Measurements from ENCODE around the gene ARID3C.

GRCh38 chr9:34644766-34645314 is 16.0 kb upstream of the ARID3C start:
- no peak for TF ChIP-seq CTCF (IDR thresholded peaks at IDR 0.05)
- TF ChIP-seq, protein P1, sequence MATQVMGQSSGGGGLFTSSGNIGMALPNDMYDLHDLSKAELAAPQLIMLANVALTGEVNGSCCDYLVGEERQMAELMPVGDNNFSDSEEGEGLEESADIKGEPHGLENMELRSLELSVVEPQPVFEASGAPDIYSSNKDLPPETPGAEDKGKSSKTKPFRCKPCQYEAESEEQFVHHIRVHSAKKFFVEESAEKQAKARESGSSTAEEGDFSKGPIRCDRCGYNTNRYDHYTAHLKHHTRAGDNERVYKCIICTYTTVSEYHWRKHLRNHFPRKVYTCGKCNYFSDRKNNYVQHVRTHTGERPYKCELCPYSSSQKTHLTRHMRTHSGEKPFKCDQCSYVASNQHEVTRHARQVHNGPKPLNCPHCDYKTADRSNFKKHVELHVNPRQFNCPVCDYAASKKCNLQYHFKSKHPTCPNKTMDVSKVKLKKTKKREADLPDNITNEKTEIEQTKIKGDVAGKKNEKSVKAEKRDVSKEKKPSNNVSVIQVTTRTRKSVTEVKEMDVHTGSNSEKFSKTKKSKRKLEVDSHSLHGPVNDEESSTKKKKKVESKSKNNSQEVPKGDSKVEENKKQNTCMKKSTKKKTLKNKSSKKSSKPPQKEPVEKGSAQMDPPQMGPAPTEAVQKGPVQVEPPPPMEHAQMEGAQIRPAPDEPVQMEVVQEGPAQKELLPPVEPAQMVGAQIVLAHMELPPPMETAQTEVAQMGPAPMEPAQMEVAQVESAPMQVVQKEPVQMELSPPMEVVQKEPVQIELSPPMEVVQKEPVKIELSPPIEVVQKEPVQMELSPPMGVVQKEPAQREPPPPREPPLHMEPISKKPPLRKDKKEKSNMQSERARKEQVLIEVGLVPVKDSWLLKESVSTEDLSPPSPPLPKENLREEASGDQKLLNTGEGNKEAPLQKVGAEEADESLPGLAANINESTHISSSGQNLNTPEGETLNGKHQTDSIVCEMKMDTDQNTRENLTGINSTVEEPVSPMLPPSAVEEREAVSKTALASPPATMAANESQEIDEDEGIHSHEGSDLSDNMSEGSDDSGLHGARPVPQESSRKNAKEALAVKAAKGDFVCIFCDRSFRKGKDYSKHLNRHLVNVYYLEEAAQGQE (IDR thresholded peaks at IDR 0.05; ENCODE audit: low read depth, low read length), result no peak
- no peak for TF ChIP-seq EZH2phosphoT487 (IDR thresholded peaks at IDR 0.05; ENCODE audit: borderline replicate concordance, low read depth)
- no peak for TF ChIP-seq MAX (IDR thresholded peaks at IDR 0.05; ENCODE audit: low read depth)
- no peak for TF ChIP-seq YY1 (IDR thresholded peaks at IDR 0.05; ENCODE audit: low read depth)
- no peak for TF ChIP-seq ZBTB33 (IDR thresholded peaks at IDR 0.05; ENCODE audit: borderline replicate concordance, low read depth)
- TF ChIP-seq TCF12 (IDR thresholded peaks at IDR 0.05), result no peak
- no peak for TF ChIP-seq CHD2 (IDR thresholded peaks at IDR 0.05; ENCODE audit: low read length, partially characterized antibody)
- TF ChIP-seq SIN3A (IDR thresholded peaks at IDR 0.05; ENCODE audit: borderline replicate concordance, low read depth, low read length), result no peak
- TF ChIP-seq GATA2 (CRISPR knock-in tag; IDR thresholded peaks at IDR 0.05), result no peak
- TF ChIP-seq, protein P2, sequence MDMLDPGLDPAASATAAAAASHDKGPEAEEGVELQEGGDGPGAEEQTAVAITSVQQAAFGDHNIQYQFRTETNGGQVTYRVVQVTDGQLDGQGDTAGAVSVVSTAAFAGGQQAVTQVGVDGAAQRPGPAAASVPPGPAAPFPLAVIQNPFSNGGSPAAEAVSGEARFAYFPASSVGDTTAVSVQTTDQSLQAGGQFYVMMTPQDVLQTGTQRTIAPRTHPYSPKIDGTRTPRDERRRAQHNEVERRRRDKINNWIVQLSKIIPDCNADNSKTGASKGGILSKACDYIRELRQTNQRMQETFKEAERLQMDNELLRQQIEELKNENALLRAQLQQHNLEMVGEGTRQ (IDR thresholded peaks at IDR 0.05; ENCODE audit: borderline replicate concordance, low read depth, low read length), result no peak
- TF ChIP-seq GABPA (IDR thresholded peaks at IDR 0.05; ENCODE audit: low read depth), result no peak
- TF ChIP-seq FOXJ3 (CRISPR knock-in tag; IDR thresholded peaks at IDR 0.05), result no peak
